GM12878 (cell line): ENCODE measurements around the gene KCNJ14. TPM values are rescaled to one million over a fixed set of nuclear protein-coding genes. Genes with fewer than 3 reads are reported as not detected.

Source experiments
- ATF7 ChIP-seq: fragments of 450-650 bp; IDR thresholded peaks from 2 replicates; pipeline ENCODE4 v1.6.1; 2016; ENCODE audit warnings: low read depth, mild to moderate bottlenecking
- BCL11A ChIP-seq: IDR thresholded peaks from 2 replicates; pipeline ENCODE4 v1.6.1; 2011; ENCODE audit warnings: low read depth, low read length
- CEBPB ChIP-seq, 2 experiments: fragments of 150-350 bp in 1 of 2; IDR thresholded peaks; 2 replicates each; pipeline ENCODE4 v1.6.1; 2012 to 2014; ENCODE audit warnings: low read depth in 2 of 2, low read length in 2 of 2, borderline replicate concordance in 1 of 2, inconsistent platforms in 1 of 2
- CHD1 ChIP-seq: IDR thresholded peaks from 2 replicates; pipeline ENCODE4 v1.6.1; 2012; ENCODE audit warnings: low read depth, low read length, improper control_type of control experiment
- E2F8 ChIP-seq: fragments of 450-650 bp; IDR thresholded peaks from 2 replicates; pipeline ENCODE4 v1.6.1; 2018; ENCODE audit warnings: mild to moderate bottlenecking, low read depth, moderate library complexity; ENCODE audit not compliant: partially characterized antibody
- E4F1 ChIP-seq: fragments of 450-650 bp; IDR thresholded peaks from 2 replicates; pipeline ENCODE4 v1.6.1; 2018; ENCODE audit warnings: borderline replicate concordance, mild to moderate bottlenecking; ENCODE audit not compliant: partially characterized antibody
- EED ChIP-seq: sonication (generic); IDR thresholded peaks from 2 replicates; pipeline ENCODE4 v1.6.1; 2016; ENCODE audit warnings: antibody characterized with exemption, low read depth
- EP300 ChIP-seq, 2 experiments: fragments of 150-350 bp in 1 of 2; IDR thresholded peaks; 2 replicates each; pipeline ENCODE4 v1.6.1; 2011 to 2012; ENCODE audit warnings: low read depth in 2 of 2, low read length in 2 of 2, borderline replicate concordance in 1 of 2, improper control_type of control experiment in 1 of 2, inconsistent platforms in 1 of 2; ENCODE audit not compliant: control insufficient read depth in 1 of 2
- ETV6 ChIP-seq, 2 experiments: fragments of 450-650 bp in 1 of 2; IDR thresholded peaks in 1 of 2; conservative IDR thresholded peaks in 1 of 2; 2 replicates each; pipeline ENCODE4 v1.6.1; 2014; ENCODE audit warnings: antibody characterized with exemption in 1 of 2, borderline replicate concordance in 1 of 2, low read depth in 1 of 2, mild to moderate bottlenecking in 1 of 2, moderate library complexity in 1 of 2
- IRF4 ChIP-seq: IDR thresholded peaks from 2 replicates; pipeline ENCODE4 v1.6.1; 2011; ENCODE audit warnings: low read depth, low read length
- MLLT1 ChIP-seq: fragments of 450-650 bp; IDR thresholded peaks from 2 replicates; pipeline ENCODE4 v1.6.1; 2016; ENCODE audit warnings: mild to moderate bottlenecking
- MYC ChIP-seq: IDR thresholded peaks from 2 replicates; pipeline ENCODE4 v1.6.1; 2011; ENCODE audit warnings: mild to moderate bottlenecking, low read length, moderate library complexity, inconsistent platforms; ENCODE audit not compliant: insufficient read depth, insufficient replicate concordance, insufficient read length, severe bottlenecking
- NR2C2 ChIP-seq: IDR thresholded peaks from 2 replicates; pipeline ENCODE4 v1.6.1; 2011; ENCODE audit warnings: borderline replicate concordance, low read depth; ENCODE audit not compliant: control insufficient read depth, insufficient read length
- NRF1 ChIP-seq: conservative IDR thresholded peaks from 2 replicates; pipeline ENCODE4 v1.6.1; 2011; ENCODE audit warnings: mild to moderate bottlenecking, low read depth, low read length, improper control_type of control experiment
- PAX8 ChIP-seq: fragments of 450-650 bp; IDR thresholded peaks from 2 replicates; pipeline ENCODE4 v1.6.1; 2017; ENCODE audit warnings: mild to moderate bottlenecking, moderate library complexity
- POLR2AphosphoS5 ChIP-seq: IDR thresholded peaks from 2 replicates; pipeline ENCODE4 v1.6.1; 2011; ENCODE audit warnings: mild to moderate bottlenecking, low read length, inconsistent platforms
- POU2F2 ChIP-seq: IDR thresholded peaks from 3 replicates; pipeline ENCODE4 v1.6.1; 2011; ENCODE audit warnings: low read depth, mild to moderate bottlenecking, low read length, borderline replicate concordance
- RB1 ChIP-seq: fragments of 450-650 bp; formaldehyde crosslinking; IDR thresholded peaks from 2 replicates; pipeline ENCODE4 v1.6.1; 2017; ENCODE audit warnings: mild to moderate bottlenecking, borderline replicate concordance
- RCOR1 ChIP-seq: conservative IDR thresholded peaks from 2 replicates; pipeline ENCODE4 v1.6.1; 2012; ENCODE audit warnings: low read depth, low read length, improper control_type of control experiment
- SUPT20H ChIP-seq: IDR thresholded peaks from 2 replicates; pipeline ENCODE4 v1.6.1; 2011; ENCODE audit warnings: low read depth, mild to moderate bottlenecking, low read length, moderate library complexity, borderline replicate concordance; ENCODE audit not compliant: control insufficient read depth
- TBL1XR1 ChIP-seq: IDR thresholded peaks from 2 replicates; pipeline ENCODE4 v1.6.1; 2012; ENCODE audit warnings: low read depth, low read length, improper control_type of control experiment
- TCF3 ChIP-seq: IDR thresholded peaks from 2 replicates; pipeline ENCODE4 v1.6.1; 2012; ENCODE audit warnings: low read depth, mild to moderate bottlenecking, low read length, borderline replicate concordance; ENCODE audit not compliant: insufficient read depth
- YY1 ChIP-seq: IDR thresholded peaks from 2 replicates; pipeline ENCODE4 v1.6.1; 2011; ENCODE audit warnings: low read depth, mild to moderate bottlenecking, low read length
- polyA plus RNA-seq, 11 experiments: library from polyadenylated mRNA; depleted of rRNA in 4 of 11; unstranded in 6 of 11; stranded (reverse) in 5 of 11; fragments of >200 nt; fragmentation: Nextera tagmentation in 4 of 11; fragmentation: Illumina TruSeq in 1 of 11; extraction: Ambion mirVana in 4 of 11; extraction: Trizol in 1 of 11; gene quantifications; 1 replicate in 1 of 11; 2 replicates in 10 of 11; pipeline versions ENCODE4 v1.2.1 to v1.2.3, GENCODE V29; 2011 to 2016; ENCODE audit warnings: inconsistent platforms in 2 of 11, missing spikeins in 2 of 11, low read depth in 1 of 11
- total RNA-seq, 4 experiments: library from RNA; depleted of rRNA in 3 of 4; stranded (reverse); fragments of >200 nt in 3 of 4; fragmentation: Illumina TruSeq in 1 of 4; extraction: Trizol in 1 of 4; gene quantifications; 2 replicates each; pipeline versions ENCODE4 v1.2.1 to v1.2.3, GENCODE V29; 2013 to 2021

KCNJ14 gene
- total and polyA plus RNA-seq, 10 of the 15 experiments (the other 5 are each of a cell fraction or from before 2014, with no cell fraction given) = 0.24 to 1.4 (median 0.42) TPM

- TF ChIP-seq E2F8 (no peak), PAX8 (no peak), EP300 (IDR thresholded peaks at IDR 0.05; ENCODE audit: borderline replicate concordance in 1 of 2, control insufficient read depth in 1 of 2, low read depth in 2 of 2, low read length in 2 of 2) (no peak), NR2C2 (no peak), EED (no peak), CEBPB (IDR thresholded peaks at IDR 0.05; ENCODE audit: borderline replicate concordance in 1 of 2, low read depth in 2 of 2, low read length in 2 of 2) (no peak), MLLT1 (0 out of 2 replicates have a peak, but pooled peaks have one; percentile 56), E4F1 (no peak), IRF4 (no peak), BCL11A (no peak), CHD1 (no peak; the same call in 1 of the 2 replicates), ETV6 (conservative IDR thresholded peaks at IDR 0.05 in 1 of 2, IDR thresholded peaks at IDR 0.05 in 1 of 2; ENCODE audit: borderline replicate concordance in 1 of 2, low read depth in 1 of 2) (no peak), SUPT20H (no peak), MYC (no peak), POLR2AphosphoS5 (peak; percentile 90), POU2F2 (0 out of 3 replicates have a peak, but pooled peaks have one; percentile 20), RCOR1 (no peak), TCF3 (peak; percentile 43; the same call in 1 of the 2 replicates), RB1 (peak; percentile 77; the same call in 1 of the 2 replicates), NRF1 (no peak), YY1 (peak; percentile 74), TBL1XR1 (no peak), ATF7 (no peak; the same call in 1 of the 2 replicates)
Measured at GRCh38 chr19:48469289-48469881, 14.0 kb downstream of the KCNJ14 start, which contains the start of gene CYTH2 (continued).
